ACC112 (cell line): ENCODE results near the gene CALHM4.
A peak's percentile ranks its signal among the peaks of the same experiment; 100 is the strongest.

Source experiments
- H2AFZ ChIP-seq: fragments of 200-600 bp; sonication (generic); one replicate; pipeline ENCODE4 v1.6.0; 2017; ENCODE audit warnings: antibody characterized with exemption, low read length; ENCODE audit not compliant: unreplicated experiment
- H3K27ac ChIP-seq: fragments of 200-600 bp; sonication (generic); 2 replicates; pipeline ENCODE4 v1.5.1; 2014; ENCODE audit warnings: low read depth, mild to moderate bottlenecking, antibody characterized with exemption, low read length, moderate library complexity
- H3K27me3 ChIP-seq: fragments of 200-600 bp; sonication (generic); 2 replicates; pipeline ENCODE4 v1.6.1; 2014; ENCODE audit warnings: mild to moderate bottlenecking, antibody characterized with exemption, low read length, moderate library complexity, mixed read lengths; ENCODE audit not compliant: insufficient read depth
- H3K36me3 ChIP-seq: fragments of 200-600 bp; sonication (generic); 2 replicates; pipeline ENCODE4 v1.6.1; 2016; ENCODE audit warnings: mild to moderate bottlenecking, antibody characterized with exemption, low read length, moderate library complexity, mixed read lengths; ENCODE audit not compliant: insufficient read depth
- H3K4me1 ChIP-seq: fragments of 200-600 bp; sonication (generic); one replicate; pipeline ENCODE4 v1.6.1; 2016; ENCODE audit warnings: low read length, mixed read lengths; ENCODE audit not compliant: insufficient read depth, unreplicated experiment, control insufficient read depth
- H3K4me3 ChIP-seq: fragments of 200-600 bp; sonication (generic); 2 replicates; pipeline ENCODE4 v1.5.1; 2014; ENCODE audit warnings: mild to moderate bottlenecking, low read depth, low read length
- H3K79me2 ChIP-seq: fragments of 200-600 bp; sonication (generic); one replicate; pipeline ENCODE4 v1.6.0; 2016; ENCODE audit warnings: low read length; ENCODE audit not compliant: control insufficient read depth, unreplicated experiment, insufficient read depth

The CALHM4 gene

DNA sequence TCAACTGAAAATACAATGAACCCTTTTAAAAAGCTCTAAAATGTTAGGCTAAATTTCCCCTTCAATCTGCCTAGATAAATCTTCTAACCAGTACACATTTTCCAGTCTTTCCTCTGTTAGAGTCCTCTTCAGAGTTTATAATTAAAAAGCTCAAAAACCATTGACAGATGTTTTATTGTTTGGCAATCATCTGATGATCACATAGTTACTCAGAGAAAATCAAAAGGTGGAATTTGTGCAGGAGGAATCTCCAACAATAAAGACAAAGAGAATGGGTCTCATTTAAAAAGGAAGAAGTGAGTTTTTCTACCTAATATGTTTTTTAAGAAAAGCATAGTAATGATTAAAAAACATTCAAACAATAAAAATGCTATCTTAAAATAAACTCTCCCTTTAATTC, 11.1 kb upstream of the CALHM4 start:
- Histone ChIP-seq H3K27ac (no peak overlapping the region), H3K36me3 (no peaks in the 10 kb centered on the region), H3K27me3 (no peaks in the 10 kb centered on the region), H3K79me2 (no peaks in the 10 kb centered on the region), H2AFZ (no peak overlapping the region), H3K4me1 (peaks cover 16% of the 10 kb centered on the region), H3K4me3 (no peak overlapping the region)

DNA sequence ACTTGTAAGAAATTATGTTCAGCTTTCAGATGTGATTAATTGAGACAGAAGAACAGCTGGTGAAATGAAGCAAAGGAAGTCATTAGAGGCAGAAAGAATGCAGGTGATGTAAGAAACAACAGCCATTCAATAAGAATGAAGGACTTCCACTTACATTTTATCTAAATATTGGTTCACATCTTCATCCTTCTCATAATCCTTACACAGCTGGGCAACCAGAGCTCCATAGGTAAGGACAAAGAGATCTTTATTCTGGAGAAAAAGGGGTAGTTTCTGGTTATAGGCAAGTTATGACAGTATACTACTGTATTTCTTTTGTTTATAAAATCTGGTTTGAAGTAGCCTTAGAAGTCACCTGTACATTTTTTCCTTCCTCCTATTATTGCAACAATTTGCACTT, 10.4 kb upstream of the CALHM4 start:
- no peak overlapping the region for H2AFZ ChIP-seq
- no peak overlapping the region for H3K4me3 ChIP-seq
- H3K27me3 ChIP-seq = no peaks in the 10 kb centered on the region
- H3K4me1 ChIP-seq = peaks cover 16% of the 10 kb centered on the region
- no peaks in the 10 kb centered on the region for H3K79me2 ChIP-seq
- H3K27ac ChIP-seq = no peak overlapping the region
- no peaks in the 10 kb centered on the region for H3K36me3 ChIP-seq

DNA sequence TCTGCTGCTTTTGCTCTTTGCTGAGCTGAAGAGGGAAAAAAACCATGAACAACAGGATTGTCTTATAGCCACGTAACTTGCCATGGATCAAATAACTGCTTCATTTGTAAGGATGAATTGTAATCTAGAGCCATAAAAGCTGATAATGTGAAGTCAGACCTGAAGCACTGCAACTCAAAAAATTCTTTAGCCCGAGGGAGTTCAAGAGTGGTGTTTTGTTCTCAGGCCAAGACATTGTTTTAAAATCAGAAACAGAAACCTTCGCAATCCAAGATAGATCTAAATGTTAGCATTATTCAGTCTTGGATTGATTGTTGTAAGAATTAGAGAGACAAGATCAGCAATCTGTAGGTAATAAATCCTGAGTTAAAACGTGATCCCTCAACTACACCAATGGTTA, 7.9 kb upstream of the CALHM4 start, which contains the start of gene TRAPPC3L:
TRAPPC3L (minus strand) TSS at position 34 of the 400 bp plus-strand sequence. CDS start 170 bp downstream, outside the sequence.
- Histone ChIP-seq H3K27me3 (no peaks in the 10 kb centered on the region), H3K79me2 (no peaks in the 10 kb centered on the region), H3K4me3 (no peak within 1 kb of the TSS), H2AFZ (peak within 1 kb of the TSS; percentile 81), H3K4me1 (peaks cover 11% of the 10 kb centered on the region), H3K36me3 (no peaks in the 10 kb centered on the region), H3K27ac (no peak within 1 kb of the TSS)

DNA sequence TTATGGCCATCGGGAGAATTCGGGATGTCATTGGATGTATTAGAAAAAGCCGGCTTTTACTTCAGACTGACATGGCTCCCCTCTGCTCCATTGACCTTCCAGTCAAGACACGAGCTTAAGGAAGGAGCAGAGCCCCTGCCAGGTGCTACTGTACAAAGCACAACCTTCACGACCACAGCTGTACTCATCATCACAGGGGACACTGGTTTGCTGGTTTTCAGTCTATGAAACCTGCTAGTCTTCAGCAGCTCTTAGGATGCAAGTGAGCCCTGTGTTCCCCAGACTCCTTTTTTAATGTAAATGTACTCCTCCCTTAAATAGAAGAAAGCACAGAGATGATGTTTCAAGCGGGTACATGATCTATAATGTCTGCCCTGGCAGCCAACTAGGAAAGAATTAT, 6.2 kb upstream of the CALHM4 start:
- no peak overlapping the region for H2AFZ ChIP-seq

DNA sequence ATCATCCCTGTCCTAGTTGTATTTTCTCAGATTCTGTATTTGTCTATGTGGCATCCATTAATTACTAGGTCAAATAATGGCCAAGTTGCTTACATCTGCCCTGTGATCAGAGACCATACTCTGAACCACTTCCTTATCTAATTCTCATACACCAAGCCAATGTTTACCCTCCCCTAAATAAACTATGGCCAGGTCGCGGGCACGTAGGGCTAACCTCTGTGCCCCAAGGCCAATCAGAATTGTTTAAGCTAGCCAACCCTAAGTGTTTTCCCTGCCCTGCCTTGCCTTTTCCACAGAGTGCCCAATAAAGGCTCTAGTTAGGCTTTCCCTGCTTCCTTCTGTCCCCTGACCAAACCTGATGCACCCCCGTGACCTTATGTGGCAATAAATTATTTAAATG, 2.8 kb upstream of the CALHM4 start:
- no peak overlapping the region for H3K27ac ChIP-seq
- peaks cover 5% of the 10 kb centered on the region for H3K4me1 ChIP-seq
- H2AFZ ChIP-seq = no peak overlapping the region
- no peaks in the 10 kb centered on the region for H3K79me2 ChIP-seq
- no peaks in the 10 kb centered on the region for H3K36me3 ChIP-seq
- H3K27me3 ChIP-seq = no peaks in the 10 kb centered on the region
- H3K4me3 ChIP-seq = no peak overlapping the region

More for the DNA sequence above, 6.2 kb upstream of the CALHM4 start:
- H3K79me2 ChIP-seq = no peaks in the 10 kb centered on the region
- H3K27me3 ChIP-seq = no peaks in the 10 kb centered on the region
- peaks cover 11% of the 10 kb centered on the region for H3K4me1 ChIP-seq
- H3K4me3 ChIP-seq = no peak overlapping the region
- H3K36me3 ChIP-seq = no peaks in the 10 kb centered on the region
- H3K27ac ChIP-seq = no peak overlapping the region

- Histone ChIP-seq H3K4me3 (peak overlapping the region; percentile 9; the same call in 1 of the 2 replicates), H2AFZ (no peak overlapping the region), H3K27ac (peak overlapping the region; percentile 61), H3K27me3 (no peaks in the 10 kb centered on the region), H3K36me3 (no peaks in the 10 kb centered on the region), H3K79me2 (no peaks in the 10 kb centered on the region), H3K4me1 (peaks cover 51% of the 10 kb centered on the region)
These were observed 2.5 kb downstream of the CALHM4 start for GRCh38 chr6:116556065-116556464.

DNA sequence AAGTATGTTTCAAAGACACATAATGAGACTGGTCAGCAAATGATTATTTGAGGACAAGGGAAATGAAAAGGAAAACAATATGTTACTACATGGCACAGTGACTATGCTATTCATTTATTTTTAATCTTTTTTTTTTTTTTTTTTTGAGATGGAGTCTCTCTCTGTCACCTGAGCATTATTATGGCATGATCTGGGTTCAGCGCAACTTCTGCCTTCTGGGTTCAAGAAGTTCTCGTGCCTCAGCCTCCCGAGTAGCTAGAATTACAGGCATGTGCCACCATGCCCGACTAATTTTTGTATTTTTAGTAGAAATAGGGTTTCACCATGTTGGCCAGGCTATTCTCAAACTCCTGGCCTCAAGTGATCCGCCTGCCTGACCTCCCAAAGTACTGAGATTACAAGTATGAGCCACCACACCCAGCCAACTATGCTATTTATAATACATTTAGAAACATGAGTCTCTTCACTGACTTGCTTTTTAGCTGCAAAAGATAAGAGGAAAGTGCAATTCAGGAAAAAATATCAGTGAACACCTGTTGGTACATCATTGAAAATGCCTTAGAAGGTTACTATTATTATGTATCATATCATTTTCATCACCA, 3.4 kb downstream of the CALHM4 start:
- Histone ChIP-seq H2AFZ (no peak overlapping the region), H3K4me3 (peak overlapping the region; percentile 10; the same call in 1 of the 2 replicates), H3K27ac (peak overlapping the region; percentile 61), H3K79me2 (no peaks in the 10 kb centered on the region), H3K27me3 (no peaks in the 10 kb centered on the region), H3K36me3 (no peaks in the 10 kb centered on the region), H3K4me1 (peaks cover 53% of the 10 kb centered on the region)

GRCh38 chr6:116557893-116558292, 4.3 kb downstream of the CALHM4 start:
- no peaks in the 10 kb centered on the region for H3K36me3 ChIP-seq
- H3K79me2 ChIP-seq = no peaks in the 10 kb centered on the region
- H3K27me3 ChIP-seq = no peaks in the 10 kb centered on the region
- H3K4me1 ChIP-seq = peaks cover 53% of the 10 kb centered on the region
- H3K27ac ChIP-seq = peak overlapping the region; percentile 61
- H3K4me3 ChIP-seq = 0 out of 2 replicates have a peak overlapping the region, but pooled peaks have one; percentile 8
- H2AFZ ChIP-seq = no peak overlapping the region

GRCh38 chr6:116560130-116560529, 6.6 kb downstream of the CALHM4 start:
- no peaks in the 10 kb centered on the region for H3K79me2 ChIP-seq
- peaks cover 53% of the 10 kb centered on the region for H3K4me1 ChIP-seq
- H3K27me3 ChIP-seq = no peaks in the 10 kb centered on the region
- no peak overlapping the region for H2AFZ ChIP-seq
- no peaks in the 10 kb centered on the region for H3K36me3 ChIP-seq
- H3K27ac ChIP-seq = no peak overlapping the region
- H3K4me3 ChIP-seq = no peak overlapping the region

GRCh38 chr6:116561377-116562018, 7.9 kb downstream of the CALHM4 start:
- H3K79me2 ChIP-seq = no peaks in the 10 kb centered on the region
- no peak overlapping the region for H3K27ac ChIP-seq
- H3K4me3 ChIP-seq = no peak overlapping the region; the same call in 1 of the 2 replicates
- H3K36me3 ChIP-seq = no peaks in the 10 kb centered on the region
- H3K4me1 ChIP-seq = peaks cover 43% of the 10 kb centered on the region
- H3K27me3 ChIP-seq = no peaks in the 10 kb centered on the region
- peak overlapping the region; percentile 68 for H2AFZ ChIP-seq

DNA sequence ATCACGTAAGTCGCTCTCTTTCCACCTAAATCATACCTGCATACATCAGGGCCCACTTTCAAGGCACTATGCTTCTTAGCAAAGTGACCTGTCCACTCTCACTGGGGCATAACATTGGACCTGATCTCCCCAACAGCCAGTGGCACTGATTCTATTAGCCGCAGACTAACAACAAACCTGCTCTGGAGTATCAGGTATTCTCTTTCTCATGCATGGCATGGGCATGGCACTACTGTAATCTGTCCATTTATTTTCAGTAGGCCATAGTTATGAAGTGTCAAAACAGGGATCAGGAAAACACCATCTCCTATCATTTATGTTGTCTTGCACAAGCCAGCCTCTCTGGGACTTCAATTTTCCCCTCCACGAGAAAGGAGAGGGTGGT, 8.5 kb downstream of the CALHM4 start:
- Histone ChIP-seq H3K4me3 (no peak overlapping the region), H3K79me2 (no peaks in the 10 kb centered on the region), H3K27me3 (no peaks in the 10 kb centered on the region), H3K4me1 (peaks cover 39% of the 10 kb centered on the region), H2AFZ (no peak overlapping the region), H3K27ac (no peak overlapping the region), H3K36me3 (no peaks in the 10 kb centered on the region)
